CD14-positive monocyte (primary cell): ENCODE data around the gene DOCK3. TPM values are rescaled to one million over a fixed set of nuclear protein-coding genes. Genes with fewer than 3 reads are reported as not detected.
A peak's percentile ranks its signal among the peaks of the same experiment; 100 is the strongest.

ENCODE experiments used
- DNase-seq, 3 donors: peaks; one replicate each; pipeline ENCODE4 v3.0.0-alpha.2; 2011 to 2022
- H2AFZ ChIP-seq: 2 replicates; pipeline ENCODE4 v1.6.0; 2012; ENCODE audit warnings: mild to moderate bottlenecking, low read depth, low read length, inconsistent platforms; ENCODE audit not compliant: insufficient read depth, poor library complexity, severe bottlenecking
- H3K27ac ChIP-seq, 2 donors: 1 replicate in 1 of 2; 2 replicates in 1 of 2; pipeline ENCODE4 v1.5.1; 2012 to 2013; ENCODE audit warnings: low read length in 2 of 2, control low read depth in 1 of 2, inconsistent platforms in 1 of 2, low read depth in 1 of 2, mild to moderate bottlenecking in 1 of 2
- H3K27me3 ChIP-seq, 2 donors: one replicate each; pipeline versions ENCODE4 v1.6.0 to v1.6.1; 2011 to 2013; ENCODE audit warnings: low read length in 2 of 2; ENCODE audit not compliant: control insufficient read depth in 2 of 2, insufficient read depth in 2 of 2
- H3K36me3 ChIP-seq, 2 donors: replicated peaks in 1 of 2; 1 replicate in 1 of 2; 2 replicates in 1 of 2; pipeline versions ENCODE4 v1.5.1 to v1.6.1; 2012 to 2013; ENCODE audit warnings: low read length in 2 of 2, control low read depth in 1 of 2, inconsistent platforms in 1 of 2, mild to moderate bottlenecking in 1 of 2; ENCODE audit not compliant: insufficient read depth in 2 of 2, control insufficient read depth in 1 of 2
- H3K4me1 ChIP-seq, 2 donors: 1 replicate in 1 of 2; 2 replicates in 1 of 2; pipeline versions ENCODE4 v1.5.1 to v1.6.1; 2012 to 2013; ENCODE audit warnings: low read length in 2 of 2, control low read depth in 1 of 2, inconsistent platforms in 1 of 2, mild to moderate bottlenecking in 1 of 2, moderate library complexity in 1 of 2; ENCODE audit not compliant: insufficient read depth in 2 of 2, control insufficient read depth in 1 of 2
- H3K4me2 ChIP-seq: replicated peaks from 2 replicates; pipeline ENCODE3; 2012; ENCODE audit warnings: low read length, moderate library complexity, mild to moderate bottlenecking; ENCODE audit not compliant: poor library complexity, severe bottlenecking; ENCODE audit errors: extremely low read depth
- H3K4me3 ChIP-seq, 3 experiments: fragments of 200-600 bp in 1 of 3; sonication (generic) in 1 of 3; replicated peaks in 1 of 3; 1 replicate in 2 of 3; 2 replicates in 1 of 3; pipeline ENCODE4 v1.5.1; 2011 to 2013; ENCODE audit warnings: low read length in 3 of 3, mild to moderate bottlenecking in 3 of 3, control low read depth in 2 of 3, low read depth in 2 of 3, inconsistent platforms in 1 of 3, moderate library complexity in 1 of 3
- H3K79me2 ChIP-seq: 2 replicates; pipeline ENCODE4 v1.6.0; 2012; ENCODE audit warnings: mild to moderate bottlenecking, control low read depth, inconsistent platforms, low read length, moderate library complexity; ENCODE audit not compliant: insufficient read depth
- H3K9ac ChIP-seq: 2 replicates; pipeline ENCODE4 v1.6.0; 2017; ENCODE audit warnings: low read length, mild to moderate bottlenecking; ENCODE audit not compliant: insufficient read depth, poor library complexity, severe bottlenecking
- H3K9me3 ChIP-seq, 2 donors: replicated peaks in 1 of 2; 1 replicate in 1 of 2; 2 replicates in 1 of 2; pipeline versions ENCODE4 v1.5.1 to v1.6.1; 2012 to 2013; ENCODE audit warnings: low read length in 2 of 2, control low read depth in 1 of 2; ENCODE audit not compliant: control insufficient read depth in 1 of 2, insufficient read depth in 1 of 2
- H4K20me1 ChIP-seq: 2 replicates; pipeline ENCODE4 v1.6.0; 2012; ENCODE audit warnings: mild to moderate bottlenecking, low read length, control low read depth, moderate library complexity; ENCODE audit not compliant: insufficient read depth
- H3K27ac Mint-ChIP-seq, 7 donors: one replicate each; pipeline ENCODE4 v1.8.0; 2020; ENCODE audit warnings: mild to moderate bottlenecking in 7 of 7, mixed read lengths in 7 of 7, moderate library complexity in 6 of 7, inconsistent platforms in 2 of 7
- H3K27me3 Mint-ChIP-seq, 3 donors: one replicate each; pipeline ENCODE4 v1.8.0; 2021 to 2022; ENCODE audit warnings: low read depth in 3 of 3, mild to moderate bottlenecking in 3 of 3, mixed read lengths in 3 of 3, moderate library complexity in 3 of 3, inconsistent platforms in 1 of 3
- H3K36me3 Mint-ChIP-seq, 2 donors: one replicate each; pipeline ENCODE4 v1.8.0; 2020; ENCODE audit warnings: mixed read lengths in 2 of 2, inconsistent platforms in 1 of 2, mild to moderate bottlenecking in 1 of 2
- H3K4me1 Mint-ChIP-seq: one replicate; pipeline ENCODE4 v1.8.0; 2020; ENCODE audit warnings: mild to moderate bottlenecking, mixed read lengths
- H3K4me3 Mint-ChIP-seq, 2 donors: one replicate each; pipeline ENCODE4 v1.8.0; 2020; ENCODE audit warnings: mild to moderate bottlenecking in 2 of 2, mixed read lengths in 2 of 2, moderate library complexity in 1 of 2
- H3K9me3 Mint-ChIP-seq, 7 donors: one replicate each; pipeline ENCODE4 v1.8.0; 2020 to 2022; ENCODE audit warnings: mixed read lengths in 7 of 7, mild to moderate bottlenecking in 6 of 7, moderate library complexity in 6 of 7, inconsistent platforms in 2 of 7
- WGBS: methylation state at CpG from one replicate; pipeline ENCODE4 v1.1.5; 2013; ENCODE audit warnings: missing lambda C conversion rate; ENCODE audit not compliant: insufficient coverage; 5-methylcytosine and 5-hydroxymethylcytosine counted together
- intact Hi-C, 2 donors: fragments of 100-400 bp; cut with micrococcal nuclease; formaldehyde crosslinking; loops; one replicate each; pipeline versions ENCODE4 v1.15.0 to v1.15.1; 2023
- polyA plus RNA-seq, 3 donors: library from polyadenylated mRNA; depleted of rRNA in 1 of 3; unstranded in 2 of 3; stranded (reverse) in 1 of 3; fragments of 300-500 nt in 2 of 3; fragments of >200 nt in 1 of 3; fragmentation: Illumina TruSeq in 2 of 3; gene quantifications; 1 replicate in 2 of 3; 2 replicates in 1 of 3; pipeline ENCODE4 v1.2.3, GENCODE V29; 2012 to 2021
- TF ChIP-seq, protein P1 (sequence below): fragments of 200-600 bp; IDR thresholded peaks from one replicate; pipeline ENCODE4 v1.8.0; 2022; ENCODE audit warnings: antibody characterized with exemption, mild to moderate bottlenecking

DOCK3 gene
- polyA plus RNA-seq, 3 donors, result 0.03 TPM; not detected in 1

DNA sequence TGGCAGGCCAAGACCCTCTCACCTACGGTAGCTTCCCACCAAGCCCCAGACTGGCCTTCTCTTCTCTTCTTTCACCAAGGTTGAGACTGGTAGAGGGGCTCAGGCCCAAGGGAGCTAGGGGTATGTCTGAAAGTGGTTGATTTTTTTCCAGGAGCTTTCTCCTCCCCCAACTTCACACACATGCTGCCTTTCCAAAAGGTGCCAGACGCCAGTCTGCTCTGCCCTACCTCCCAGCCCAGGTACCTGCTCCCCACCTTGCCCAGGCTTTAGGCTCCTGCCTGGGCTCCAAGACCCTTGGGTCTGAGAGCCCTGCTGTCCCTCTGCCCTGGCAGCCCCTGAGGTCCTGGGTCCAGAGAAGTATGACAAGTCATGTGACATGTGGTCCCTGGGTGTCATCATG is 29.3 kb upstream of the DOCK3 start:
- Mint-ChIP-seq H3K9me3 (no peaks in the 10 kb centered on the region), H3K4me3 (no peak overlapping the region), H3K4me1 (peaks cover under 1% of the 10 kb centered on the region), H3K27ac (peak overlapping the region in 2 of 7 donors; percentile 25 to 74), H3K36me3 (peaks cover 94 to 100% of the 10 kb centered on the region in 2 donors), H3K27me3 (no peaks in the 10 kb centered on the region)
- H3K4me2 ChIP-seq, result no peak overlapping the region
- H2AFZ ChIP-seq, result no peak overlapping the region
- peaks cover 100% of the 10 kb centered on the region for H4K20me1 ChIP-seq
- H3K4me3 ChIP-seq, result no peak overlapping the region
- TF ChIP-seq, protein P1, sequence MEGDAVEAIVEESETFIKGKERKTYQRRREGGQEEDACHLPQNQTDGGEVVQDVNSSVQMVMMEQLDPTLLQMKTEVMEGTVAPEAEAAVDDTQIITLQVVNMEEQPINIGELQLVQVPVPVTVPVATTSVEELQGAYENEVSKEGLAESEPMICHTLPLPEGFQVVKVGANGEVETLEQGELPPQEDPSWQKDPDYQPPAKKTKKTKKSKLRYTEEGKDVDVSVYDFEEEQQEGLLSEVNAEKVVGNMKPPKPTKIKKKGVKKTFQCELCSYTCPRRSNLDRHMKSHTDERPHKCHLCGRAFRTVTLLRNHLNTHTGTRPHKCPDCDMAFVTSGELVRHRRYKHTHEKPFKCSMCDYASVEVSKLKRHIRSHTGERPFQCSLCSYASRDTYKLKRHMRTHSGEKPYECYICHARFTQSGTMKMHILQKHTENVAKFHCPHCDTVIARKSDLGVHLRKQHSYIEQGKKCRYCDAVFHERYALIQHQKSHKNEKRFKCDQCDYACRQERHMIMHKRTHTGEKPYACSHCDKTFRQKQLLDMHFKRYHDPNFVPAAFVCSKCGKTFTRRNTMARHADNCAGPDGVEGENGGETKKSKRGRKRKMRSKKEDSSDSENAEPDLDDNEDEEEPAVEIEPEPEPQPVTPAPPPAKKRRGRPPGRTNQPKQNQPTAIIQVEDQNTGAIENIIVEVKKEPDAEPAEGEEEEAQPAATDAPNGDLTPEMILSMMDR, result no peak
- H3K4me1 ChIP-seq, result no peaks in the 10 kb centered on the region
- peaks cover 36% of the 10 kb centered on the region for H3K79me2 ChIP-seq
- intact Hi-C loops, result no loop called here
- H3K27me3 ChIP-seq, result no peaks in the 10 kb centered on the region
- no peak overlapping the region for H3K9ac ChIP-seq
- no peak for DNase-seq
- H3K9me3 ChIP-seq, result no peaks in the 10 kb centered on the region
- 100% methylated on average over 1 of the region's 2 CpGs for WGBS
- H3K27ac ChIP-seq, result peak overlapping the region in 1 of 2 donors; percentile 27
- peaks cover 92 to 100% of the 10 kb centered on the region in 2 donors for H3K36me3 ChIP-seq

DNA sequence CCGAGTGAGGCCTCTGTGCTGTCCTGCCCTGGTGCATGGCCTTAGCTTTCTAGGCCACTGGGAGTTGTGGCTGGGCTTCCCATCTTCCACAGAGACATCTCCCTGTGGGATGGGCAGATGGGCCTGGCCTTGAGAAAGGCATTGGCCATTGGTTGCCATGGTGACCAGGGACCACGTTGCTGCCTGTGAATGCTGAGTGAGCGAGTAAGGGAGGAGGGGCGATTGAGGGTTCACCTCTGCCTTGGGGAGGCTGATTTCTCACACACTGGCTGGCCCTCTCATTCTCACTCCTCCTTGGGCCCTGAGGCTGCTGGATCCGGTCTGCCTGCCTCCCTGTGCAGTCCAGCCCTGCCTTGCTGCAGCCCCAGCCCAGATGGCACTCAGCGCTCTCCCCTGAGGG is 26.4 kb upstream of the DOCK3 start:
- Histone ChIP-seq H3K27ac (no peak overlapping the region), H3K36me3 (peaks cover 63 to 74% of the 10 kb centered on the region in 2 donors), H2AFZ (no peak overlapping the region), H4K20me1 (peaks cover 100% of the 10 kb centered on the region), H3K79me2 (peaks cover 14% of the 10 kb centered on the region), H3K4me2 (no peak overlapping the region), H3K27me3 (no peaks in the 10 kb centered on the region), H3K4me3 (no peak overlapping the region), H3K9me3 (no peaks in the 10 kb centered on the region), H3K9ac (no peak overlapping the region), H3K4me1 (no peaks in the 10 kb centered on the region)
- peaks cover 72 to 73% of the 10 kb centered on the region in 2 donors for H3K36me3 Mint-ChIP-seq
- 33% methylated on average over 2 of the region's 6 CpGs for WGBS
- peaks cover 4% of the 10 kb centered on the region for H3K4me1 Mint-ChIP-seq
- H3K4me3 Mint-ChIP-seq, result no peak overlapping the region
- peaks cover 0 to 1% (median 0%) of the 10 kb centered on the region in 3 donors for H3K27me3 Mint-ChIP-seq
- no peak overlapping the region for H3K27ac Mint-ChIP-seq
- DNase-seq, result no peak
- H3K9me3 Mint-ChIP-seq, result no peaks in the 10 kb centered on the region
- intact Hi-C loops, result no loop called here
- TF ChIP-seq, protein P1, result no peak
